ENCODE data around the gene APCDD1L.
"Not testable (repeated sequence)": the region's sequence is repeated elsewhere in the genome, so short reads cannot be mapped to it uniquely, and the experiment has no call there.

APCDD1L gene

GRCh38 chr20:58545565-58546415, 30.6 kb upstream of the APCDD1L start:
- DNase-seq (ENCODE audit: low read depth, low spot score) = no peak

- no peak for DNase-seq (ENCODE audit: low read depth, low spot score)
Measured at GRCh38 chr20:58544891-58545290, 29.7 kb upstream of the APCDD1L start.

- DNase-seq (ENCODE audit: low read depth, low spot score) = no peak
Measured at GRCh38 chr20:58544286-58544685, 29.1 kb upstream of the APCDD1L start.

- no peak for DNase-seq (ENCODE audit: low read depth, low spot score)
Measured at GRCh38 chr20:58543274-58543673, 28.1 kb upstream of the APCDD1L start.

- no peak for DNase-seq (ENCODE audit: low read depth, low spot score)
Measured at GRCh38 chr20:58542411-58543095, 27.4 kb upstream of the APCDD1L start.

- not testable (repeated sequence) for DNase-seq (ENCODE audit: low read depth, low spot score)
Measured at GRCh38 chr20:58542034-58542410, 26.8 kb upstream of the APCDD1L start.

GRCh38 chr20:58538752-58539151, 23.6 kb upstream of the APCDD1L start:
- DNase-seq (ENCODE audit: low read depth, low spot score) = no peak

DNA sequence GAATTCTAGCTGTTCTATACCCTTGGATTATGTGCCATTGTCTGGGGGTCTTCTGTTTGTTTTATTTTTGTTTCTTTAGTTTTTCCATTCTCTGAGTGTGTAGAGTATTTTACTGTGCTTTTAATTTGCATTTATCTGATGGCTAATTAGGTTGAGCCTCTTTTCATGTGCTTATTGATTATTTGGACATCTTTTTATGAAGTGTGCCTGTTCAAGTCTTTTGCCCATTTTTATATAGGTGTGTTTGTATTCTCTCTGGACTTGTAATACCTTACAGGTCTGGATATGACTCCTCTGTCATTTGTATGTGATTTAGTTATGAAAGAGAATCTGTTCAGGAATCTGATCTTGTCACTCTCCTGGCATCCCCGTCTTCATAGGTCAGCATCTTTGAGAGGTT, 22.6 kb upstream of the APCDD1L start:
- DNase-seq (ENCODE audit: low read depth, low spot score) = no peak

GRCh38 chr20:58536289-58536688, 21.1 kb upstream of the APCDD1L start:
- DNase-seq (ENCODE audit: low read depth, low spot score) = no peak

DNA sequence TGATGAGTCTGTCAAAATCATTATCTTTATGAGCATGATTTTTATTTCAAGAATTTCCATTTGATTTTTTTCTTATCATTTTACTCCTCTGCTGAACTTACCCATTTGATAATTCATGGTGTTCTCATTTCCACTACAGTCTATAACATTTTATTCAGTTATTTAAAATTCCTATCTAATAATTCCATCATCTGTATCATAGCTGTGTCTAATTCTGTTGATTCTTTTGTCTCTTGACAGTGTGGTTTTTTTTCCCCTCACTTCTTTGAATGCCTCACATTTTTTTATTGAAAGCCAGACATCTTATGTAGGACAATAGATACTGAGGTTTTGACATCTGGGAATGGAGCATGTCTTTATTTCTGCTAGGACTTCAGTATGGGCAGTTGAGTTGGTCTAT, 16.5 kb upstream of the APCDD1L start:
- no peak for DNase-seq (ENCODE audit: low read depth, low spot score)

GRCh38 chr20:58531063-58531462, 15.9 kb upstream of the APCDD1L start:
- no peak for DNase-seq (ENCODE audit: low read depth, low spot score)

GRCh38 chr20:58528412-58528811, 13.2 kb upstream of the APCDD1L start:
- DNase-seq (ENCODE audit: low read depth, low spot score) = no peak

DNA sequence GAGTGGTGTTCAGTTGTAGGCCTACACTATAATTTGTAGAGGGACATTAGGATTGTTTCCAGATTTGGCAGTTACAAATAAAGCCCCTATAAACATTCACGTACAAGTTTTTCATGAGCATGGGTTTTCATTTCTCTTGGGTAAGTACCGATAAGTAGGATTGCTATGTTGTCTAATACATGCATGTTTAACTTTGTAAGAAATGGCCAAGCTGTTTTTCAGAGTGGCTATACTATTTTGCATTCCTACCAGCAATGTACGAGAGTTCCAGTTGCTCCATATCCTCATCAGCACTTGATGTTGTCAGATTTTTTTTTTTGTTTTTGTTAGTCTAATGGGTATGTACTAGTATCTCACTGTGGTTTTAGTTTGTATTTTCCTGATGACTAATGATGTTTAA, 11.2 kb upstream of the APCDD1L start:
- no peak for DNase-seq (ENCODE audit: low read depth, low spot score)

GRCh38 chr20:58524814-58525213, 9.6 kb upstream of the APCDD1L start:
- no peak for DNase-seq (ENCODE audit: low read depth, low spot score)

DNA sequence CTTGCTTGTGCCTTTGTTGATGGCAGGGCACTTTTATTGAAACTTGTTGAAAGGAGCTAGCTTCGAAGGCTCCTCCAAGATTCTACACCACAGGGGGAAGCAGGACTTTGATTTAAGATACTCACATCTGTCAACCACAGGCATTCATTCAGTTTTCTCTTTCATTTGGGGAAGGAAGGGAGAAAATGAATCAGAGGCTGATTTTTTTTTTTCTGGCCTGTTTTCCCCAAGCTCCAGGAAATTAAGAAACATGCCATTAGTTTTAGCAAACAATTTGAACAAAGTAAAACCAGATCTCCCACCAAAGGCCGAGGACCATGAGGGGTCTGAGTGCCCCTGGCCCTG, 8.7 kb upstream of the APCDD1L start:
- no peak for DNase-seq (ENCODE audit: low read depth, low spot score)

DNA sequence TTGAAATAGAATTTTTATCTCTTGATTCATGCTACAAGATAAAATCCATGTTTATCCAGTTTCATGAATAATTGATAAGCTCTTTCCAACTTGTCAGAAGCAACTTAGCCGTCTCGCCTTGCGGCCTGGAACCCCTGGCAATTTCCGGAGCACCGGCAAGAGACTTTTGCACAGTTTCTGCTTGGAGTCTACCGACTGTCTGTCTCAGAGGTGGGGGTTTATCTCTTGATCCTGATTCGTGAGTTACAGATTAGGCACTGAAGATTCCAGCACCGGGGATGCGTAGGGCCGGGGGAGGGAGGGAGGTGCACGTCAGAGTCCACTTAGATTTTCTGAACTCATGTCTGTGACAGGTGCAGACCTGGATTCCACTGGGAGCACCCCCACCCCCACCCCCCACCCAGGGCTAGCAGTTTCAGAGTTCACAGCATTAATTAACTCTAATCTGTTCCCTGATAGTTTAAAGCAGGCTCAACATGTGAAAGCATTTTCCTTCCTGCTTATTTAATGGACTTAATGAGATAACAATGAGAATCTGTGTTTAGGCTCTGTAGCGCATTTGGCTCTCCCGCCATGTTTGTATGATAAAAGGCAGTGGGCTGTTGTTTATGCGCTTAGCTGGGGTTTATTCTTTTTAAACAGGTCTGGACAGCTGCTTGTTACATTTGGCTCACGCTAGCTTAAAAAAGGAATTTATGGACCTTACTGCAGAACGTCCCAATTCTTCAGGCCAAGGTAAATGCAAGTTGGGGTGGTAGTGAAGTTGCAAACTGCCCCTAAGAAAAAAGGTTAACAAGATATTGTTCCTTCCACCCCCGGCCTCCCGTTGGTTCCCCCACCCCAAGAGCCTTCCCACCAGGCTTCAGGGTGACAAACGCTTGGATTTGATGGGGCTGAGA, 8.1 kb upstream of the APCDD1L start:
- no peak for DNase-seq (ENCODE audit: low read depth, low spot score)

- no peak for DNase-seq (ENCODE audit: low read depth, low spot score)
Measured at GRCh38 chr20:58522666-58523065, 7.5 kb upstream of the APCDD1L start.

GRCh38 chr20:58521763-58522162, 6.6 kb upstream of the APCDD1L start:
- no peak for DNase-seq (ENCODE audit: low read depth, low spot score)

DNA sequence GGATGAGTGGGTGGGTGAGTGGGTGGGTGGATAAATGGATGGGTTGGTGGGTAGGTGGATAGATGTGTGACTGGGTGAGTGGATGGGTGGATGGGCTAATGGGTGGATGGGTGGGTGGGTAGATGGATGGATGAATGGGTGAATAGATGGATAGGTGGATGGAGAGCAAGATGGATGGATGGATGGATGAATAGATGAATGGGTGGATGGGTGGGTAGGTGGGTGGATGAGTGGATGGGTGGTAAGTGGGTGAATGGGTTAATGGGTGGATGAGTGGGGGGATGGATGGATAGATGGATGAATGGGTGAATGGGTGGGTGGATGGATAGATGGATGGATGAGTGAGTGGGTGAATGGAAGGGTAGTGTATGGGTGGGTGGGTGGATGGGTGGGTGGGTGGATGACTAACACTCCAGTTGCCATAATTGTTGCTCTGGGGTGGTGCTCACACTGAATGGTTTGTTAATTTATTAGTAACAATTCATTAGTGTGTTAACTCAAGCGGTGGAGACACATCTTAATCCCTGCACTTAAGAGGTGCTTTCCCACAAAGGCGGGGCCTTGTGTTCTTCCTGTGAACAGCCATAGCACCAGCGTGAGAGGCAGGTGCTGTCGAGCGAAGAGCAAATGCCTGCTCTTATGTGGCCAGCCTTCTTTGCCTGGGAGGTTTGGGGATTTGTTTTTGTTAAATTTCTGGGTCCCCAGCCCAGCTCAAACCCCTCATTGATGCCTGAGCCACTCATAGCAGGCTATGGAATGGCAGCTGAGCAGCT, 4.9 kb upstream of the APCDD1L start:
- DNase-seq (ENCODE audit: low read depth, low spot score) = no peak

DNA sequence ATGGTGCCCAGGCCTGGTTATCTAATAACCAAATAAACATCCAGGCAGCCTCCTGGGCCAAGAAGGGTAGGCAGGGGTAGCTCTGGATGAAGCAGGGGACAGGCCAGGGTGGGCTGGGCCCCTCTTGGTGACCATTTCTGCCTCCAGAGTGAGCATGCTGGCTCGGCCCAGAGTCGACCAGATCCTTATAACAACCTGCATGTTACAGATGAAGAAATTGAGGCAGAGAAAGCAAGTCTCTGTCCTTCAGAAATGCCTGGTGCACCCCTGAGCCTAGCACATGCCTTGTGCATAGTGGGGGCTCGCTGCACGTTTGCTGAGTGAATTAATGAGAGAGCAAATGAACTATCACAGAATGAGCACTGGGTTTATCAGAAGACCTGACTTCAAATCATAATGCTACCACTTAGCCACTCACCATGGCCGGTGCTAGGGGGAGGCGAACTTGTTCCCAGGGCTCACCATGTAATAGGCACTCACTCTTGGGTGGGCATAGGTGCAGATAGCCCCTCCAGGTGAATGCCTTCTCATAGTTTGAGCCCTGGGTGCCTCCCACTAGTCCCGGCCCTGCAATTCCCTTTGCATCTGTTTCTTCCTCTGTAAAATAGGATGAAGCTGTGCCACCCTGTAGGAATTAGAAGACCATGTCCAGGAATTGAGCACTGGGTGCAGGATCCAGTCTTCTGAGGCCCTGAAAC, 3.8 kb upstream of the APCDD1L start:
- DNase-seq (ENCODE audit: low read depth, low spot score) = no peak

GRCh38 chr20:58518387-58518786, 3.2 kb upstream of the APCDD1L start:
- no peak for DNase-seq (ENCODE audit: low read depth, low spot score)
